IPS DF 4.7 (cell line): Measurements from ENCODE around the gene HIVEP3.

Experiments used
- DNase-seq: peaks from one replicate; pipeline ENCODE4 v3.0.0-alpha.2; 2013; ENCODE audit warnings: low spot score; ENCODE audit errors: extremely low read depth

The HIVEP3 gene

DNA sequence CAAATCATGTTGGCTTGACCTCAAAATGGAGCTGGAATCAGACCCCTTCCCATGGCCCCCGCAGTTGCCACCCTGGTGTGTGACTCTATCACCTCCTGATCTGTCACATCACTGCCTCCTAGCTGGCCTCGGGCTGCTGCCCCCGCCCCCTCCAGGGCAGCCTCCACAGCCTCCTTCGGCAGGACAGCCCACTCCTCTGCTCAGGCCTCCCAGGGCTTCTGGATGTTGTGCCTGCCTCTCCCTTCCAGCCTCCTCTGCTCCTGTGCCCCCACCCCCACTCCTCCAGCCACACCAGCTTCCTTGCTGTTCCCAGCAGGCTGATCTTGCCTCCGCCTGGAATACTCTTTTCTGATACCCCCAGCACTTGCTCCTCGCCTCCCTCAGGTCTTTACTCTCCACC is 299.9 kb downstream of the HIVEP3 start:
- no peak for DNase-seq

DNA sequence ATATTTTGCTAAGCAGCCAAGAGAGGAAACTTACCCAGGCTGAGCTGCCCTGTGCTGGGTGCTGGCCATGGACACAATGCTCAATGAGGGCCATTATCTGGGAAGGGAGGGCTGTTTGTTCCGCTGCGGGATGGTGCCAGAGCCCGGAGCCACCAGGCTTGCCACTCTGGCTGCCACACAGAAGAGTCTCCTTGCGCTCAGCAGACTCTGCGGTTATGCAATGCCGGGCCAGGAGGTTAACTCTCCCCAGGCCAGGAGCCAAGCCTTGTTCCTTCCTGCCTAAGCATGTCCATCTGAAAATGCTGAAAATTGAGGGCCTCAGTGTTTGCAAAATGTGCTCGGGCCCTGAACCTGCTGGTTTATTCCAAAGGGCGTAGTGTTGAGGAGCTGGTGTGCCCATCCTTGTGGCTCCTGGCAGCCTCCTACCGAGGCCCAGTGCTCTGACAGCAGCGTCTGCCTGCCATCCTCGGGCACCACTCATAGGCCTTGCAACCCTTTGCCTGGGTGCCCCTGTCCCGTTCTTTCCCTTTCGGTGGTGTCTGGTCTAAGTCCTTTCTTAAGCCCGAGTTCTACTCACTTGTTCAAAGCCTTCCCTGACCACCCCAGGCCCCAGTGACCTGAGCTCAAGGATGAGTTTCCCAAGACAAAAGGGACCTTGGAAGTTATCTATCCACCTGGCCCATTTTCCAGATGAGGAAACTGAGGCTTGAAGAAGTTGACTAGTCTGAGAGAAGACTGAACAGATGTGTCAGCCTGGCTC is 300.5 kb downstream of the HIVEP3 start:
- no peak for DNase-seq

DNA sequence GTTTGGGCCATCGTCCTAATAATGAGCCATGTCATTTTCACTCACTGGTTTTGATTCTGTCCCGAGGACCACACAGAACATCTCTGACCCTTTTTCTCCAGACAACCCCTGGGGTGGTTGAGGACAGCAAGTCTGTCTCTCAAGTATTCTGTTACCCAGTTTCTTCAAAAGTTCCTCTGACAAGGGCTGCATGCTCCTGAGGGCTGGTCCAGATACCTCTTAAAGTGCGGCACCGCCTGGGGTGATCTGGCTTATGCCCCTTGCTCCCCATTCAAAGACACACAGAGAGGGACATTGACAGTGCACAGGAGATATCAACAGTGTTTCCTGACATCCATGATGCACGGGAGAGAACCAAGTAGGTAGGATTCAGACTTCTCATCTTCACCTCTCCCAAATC is 301.4 kb downstream of the HIVEP3 start:
- DNase-seq: no peak

- no peak for DNase-seq
Observed at GRCh38 chr1:41616563-41616962, 302.2 kb downstream of the HIVEP3 start.

- no peak for DNase-seq
Observed at GRCh38 chr1:41615981-41616380, 302.7 kb downstream of the HIVEP3 start.

DNA sequence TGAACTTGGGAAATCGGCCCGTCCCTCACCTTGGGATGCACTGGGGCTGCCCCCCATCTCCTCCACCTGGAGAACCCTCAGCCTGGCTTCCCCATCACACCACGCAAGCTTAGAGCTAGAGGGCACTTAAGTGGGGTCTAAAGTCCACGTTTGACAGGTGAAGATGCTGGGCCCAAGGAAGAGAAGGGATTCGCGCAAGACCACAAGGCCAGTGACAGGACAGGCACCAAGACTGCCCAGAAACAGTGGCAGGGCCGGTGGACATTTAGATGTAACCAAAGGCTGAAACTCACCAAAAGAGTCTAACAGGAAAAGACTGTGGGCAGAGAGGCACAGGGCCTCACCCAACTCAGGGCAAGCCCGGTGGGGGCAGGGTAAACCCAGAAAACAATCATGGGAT is 303.4 kb downstream of the HIVEP3 start:
- DNase-seq: no peak

DNA sequence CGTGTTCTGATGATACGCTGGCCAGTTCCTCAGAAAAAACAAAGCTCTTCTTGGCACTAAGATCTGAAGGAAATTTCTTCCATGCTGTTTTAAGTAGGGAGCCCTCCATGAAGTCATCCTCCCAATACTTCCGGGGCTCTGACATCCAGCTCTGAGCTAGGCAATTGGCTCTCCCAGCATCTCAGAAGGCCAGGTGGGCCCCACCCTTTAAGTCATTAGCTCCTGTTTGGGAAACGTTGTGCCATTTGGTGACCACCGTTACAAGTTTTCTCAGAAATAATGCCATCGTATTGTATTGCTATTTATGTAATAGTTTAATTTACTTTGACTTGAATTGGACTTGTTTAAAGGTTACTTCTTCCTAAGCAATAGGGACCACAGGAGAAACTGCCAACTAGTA is 303.9 kb downstream of the HIVEP3 start:
- DNase-seq: no peak

GRCh38 chr1:41613689-41614574 is 304.8 kb downstream of the HIVEP3 start:
- DNase-seq: no peak

DNA sequence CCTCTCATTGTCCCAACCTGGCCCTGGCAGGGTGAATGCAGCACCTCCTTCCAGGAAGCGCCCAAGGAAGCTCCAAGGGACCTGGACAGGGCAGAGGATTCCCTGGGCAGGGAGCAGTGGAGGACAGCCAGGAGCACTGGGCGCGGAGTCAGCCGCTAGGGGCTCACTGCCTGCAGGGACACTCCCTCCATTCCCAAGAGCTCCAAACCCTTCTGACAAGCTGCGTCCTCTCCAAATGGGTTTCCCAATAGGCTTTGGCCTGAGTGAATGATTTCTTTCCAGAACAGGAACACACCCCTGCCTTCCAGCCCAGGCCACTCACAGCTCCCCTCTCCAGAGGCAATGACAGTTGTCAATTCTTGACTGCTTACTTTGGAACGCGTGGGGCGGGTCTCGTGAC is 305.8 kb downstream of the HIVEP3 start:
- DNase-seq: no peak

- no peak for DNase-seq
Observed at GRCh38 chr1:41611932-41612450, 306.7 kb downstream of the HIVEP3 start.

- no peak for DNase-seq
Observed at GRCh38 chr1:41611068-41611931, 307.4 kb downstream of the HIVEP3 start.

DNA sequence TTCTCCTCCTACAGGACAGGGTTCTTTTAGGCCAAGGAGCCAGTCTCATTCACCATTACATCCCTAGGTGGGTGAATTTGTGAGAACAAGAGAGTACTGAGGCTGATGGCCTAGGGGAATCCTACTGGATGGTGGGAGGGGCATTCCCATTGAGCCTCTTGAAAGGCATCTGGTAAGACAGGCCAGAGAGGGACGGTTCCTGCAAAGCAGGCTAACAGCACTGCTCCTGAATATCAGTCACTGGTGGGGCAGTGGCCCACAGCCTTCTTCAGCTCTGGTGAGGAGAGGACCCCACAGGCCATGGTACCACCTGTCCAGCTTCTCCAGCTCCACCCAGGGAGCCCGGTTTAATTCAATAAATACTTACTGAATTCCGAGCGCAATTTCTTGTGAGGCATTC is 308.4 kb downstream of the HIVEP3 start:
- DNase-seq: no peak

- no peak for DNase-seq
Observed at GRCh38 chr1:41609166-41609883, 309.4 kb downstream of the HIVEP3 start.

DNA sequence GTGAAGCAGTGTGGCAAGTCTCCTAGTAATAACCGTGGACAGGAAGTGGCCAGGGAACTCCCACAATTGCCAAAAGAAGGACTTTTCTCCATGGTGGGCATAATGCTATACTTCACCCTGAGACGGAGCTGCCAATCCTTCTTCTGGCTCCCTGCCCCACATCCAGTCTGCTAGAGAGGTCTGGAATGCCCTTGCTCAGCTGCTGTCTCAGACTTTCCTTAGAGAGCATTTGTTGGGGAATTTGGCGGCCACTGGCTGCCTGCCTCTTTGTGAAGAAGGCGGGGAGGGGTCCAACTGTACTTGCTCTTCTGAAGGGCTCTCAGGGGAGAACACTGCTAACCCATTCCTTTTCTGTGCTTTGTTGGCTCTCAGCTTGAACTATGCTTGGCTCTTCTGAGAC is 310.5 kb downstream of the HIVEP3 start:
- DNase-seq: no peak

GRCh38 chr1:41607808-41608207 is 310.9 kb downstream of the HIVEP3 start:
- DNase-seq: no peak

DNA sequence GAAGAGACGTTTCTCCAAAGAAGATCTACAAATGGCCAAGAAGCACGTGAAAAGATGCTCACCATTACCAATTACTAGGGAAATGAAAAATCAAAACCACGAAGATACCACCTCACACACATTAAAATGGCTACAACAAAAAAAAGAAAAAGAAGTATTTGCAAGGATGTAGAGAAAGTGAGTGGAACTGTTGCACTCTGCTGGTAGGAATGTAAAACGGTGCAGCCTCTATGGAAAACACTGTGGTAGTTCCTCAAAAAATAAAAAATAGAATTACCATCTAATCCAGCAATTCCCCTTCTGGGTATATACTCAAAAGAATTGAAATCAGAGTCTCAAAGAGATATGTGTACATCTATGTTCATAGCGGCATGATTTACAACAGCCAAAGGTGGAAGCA is 318.8 kb downstream of the HIVEP3 start:
- peak; percentile 41 for DNase-seq

- DNase-seq: no peak
Observed at GRCh38 chr1:41598325-41598724, 320.4 kb downstream of the HIVEP3 start.

GRCh38 chr1:41592451-41593125 is 326.1 kb downstream of the HIVEP3 start:
- DNase-seq: no peak

DNA sequence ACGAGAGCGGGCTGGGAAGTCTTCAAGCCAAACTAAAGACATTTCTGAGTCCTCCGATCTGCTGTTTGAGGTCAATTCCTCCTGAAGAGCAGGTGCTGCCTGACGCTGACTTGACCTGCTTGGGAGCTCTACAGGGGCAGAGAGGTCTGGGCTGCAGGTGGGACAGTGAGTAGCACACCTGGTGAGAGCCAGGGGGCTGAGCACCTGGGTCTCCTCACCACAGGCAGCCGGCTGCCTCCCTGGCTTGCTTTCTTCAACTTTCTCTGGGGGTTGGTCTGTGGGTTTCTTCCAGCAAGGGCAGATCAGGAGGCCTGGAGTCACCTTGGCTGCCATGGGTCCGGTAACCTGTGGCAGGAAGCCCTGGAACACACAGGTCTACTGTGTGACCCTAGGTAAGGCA is 326.8 kb downstream of the HIVEP3 start:
- DNase-seq: no peak

GRCh38 chr1:41590331-41590730 is 328.4 kb downstream of the HIVEP3 start:
- no peak for DNase-seq
